ENCODE results near the gene EFCAB12. TPM values are rescaled to one million over a fixed set of nuclear protein-coding genes. Genes with fewer than 3 reads are reported as not detected.

EFCAB12 gene
- total RNA-seq, 1 donor from 2014 or later = 0.14 TPM

DNA sequence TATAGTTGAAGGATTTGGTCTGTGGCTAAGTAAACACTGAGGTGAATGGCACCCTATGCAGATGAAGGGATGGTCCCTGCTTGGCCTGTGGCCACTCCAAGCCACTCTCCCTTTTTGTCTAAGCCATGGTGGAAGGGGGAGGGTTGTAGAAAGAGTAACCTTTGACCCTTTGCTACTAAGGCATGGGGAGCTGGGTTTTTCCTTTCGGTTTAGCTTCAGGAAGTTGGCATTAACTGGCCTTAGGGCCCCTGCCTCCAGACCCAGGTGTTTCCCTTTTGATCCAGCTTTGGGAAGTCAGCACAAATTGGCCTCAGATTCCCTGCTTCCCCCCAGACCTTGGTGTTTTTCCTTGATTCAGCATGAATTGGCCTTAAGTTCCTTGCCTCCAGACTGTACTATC lies 49.5 kb downstream of the EFCAB12 start:
- Histone ChIP-seq H3K9ac (ENCODE audit: low read length) (no peak overlapping the region), H3K36me3 (ENCODE audit: insufficient read depth, low read length) (no peaks in the 10 kb centered on the region), H3K27ac (ENCODE audit: low read depth, low read length) (no peak overlapping the region), H3K9me3 (ENCODE audit: insufficient read depth, low read depth, low read length) (peaks cover 7% of the 10 kb centered on the region), H3K79me2 (ENCODE audit: insufficient read depth, low read length) (no peaks in the 10 kb centered on the region), H2AFZ (ENCODE audit: low read depth, low read length) (no peak overlapping the region), H3K27me3 (ENCODE audit: insufficient read depth, low read length) (no peaks in the 10 kb centered on the region), H3K4me3 (ENCODE audit: insufficient read depth, low read depth, low read length) (no peak overlapping the region), H3K4me2 (ENCODE audit: low read length) (no peak overlapping the region), H3K4me1 (ENCODE audit: insufficient read depth, low read length) (no peaks in the 10 kb centered on the region), H4K20me1 (ENCODE audit: insufficient read depth, low read length) (peaks cover 6% of the 10 kb centered on the region)
- Mint-ChIP-seq H3K4me3 (ENCODE audit: unreplicated experiment) (no peak overlapping the region), H3K36me3 (ENCODE audit: low read depth, unreplicated experiment) (no peaks in the 10 kb centered on the region), H3K9me3 (ENCODE audit: unreplicated experiment) (no peaks in the 10 kb centered on the region), H3K27me3 (ENCODE audit: low read depth, unreplicated experiment) (peaks cover 6% of the 10 kb centered on the region), H3K27ac (ENCODE audit: unreplicated experiment) (no peak overlapping the region), H3K4me1 (ENCODE audit: low read depth, unreplicated experiment) (no peaks in the 10 kb centered on the region)
- TF ChIP-seq CTCF (IDR thresholded peaks at IDR 0.05; ENCODE audit: insufficient read depth, low read depth, low read length) (no peak), EZH2 (IDR thresholded peaks at IDR 0.05; ENCODE audit: insufficient read depth, low read length) (no peak)
- FAIRE-seq (no peak), DNase-seq (ENCODE audit: low read depth) (no peak)

DNA sequence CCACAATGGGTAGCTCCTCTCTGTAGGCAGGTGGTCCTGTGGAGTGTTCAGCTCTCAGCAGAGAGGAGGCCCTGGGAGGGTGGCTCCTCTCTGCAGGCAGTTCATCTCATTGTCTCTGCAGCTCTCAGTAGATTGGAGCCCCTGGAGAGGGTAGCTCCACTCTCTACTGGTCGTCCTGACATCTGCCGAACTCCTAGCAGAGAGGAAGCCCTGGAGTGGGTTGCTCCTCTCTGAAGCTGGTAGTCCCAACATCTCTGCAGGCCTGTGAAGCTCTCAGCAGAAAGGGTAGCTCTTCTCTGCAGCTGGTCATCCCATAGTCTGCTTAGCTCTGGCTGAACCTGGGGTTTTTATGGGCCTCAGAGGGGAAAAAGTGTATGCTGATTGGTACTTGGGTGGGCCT lies 50.8 kb downstream of the EFCAB12 start:
- Histone ChIP-seq H2AFZ (ENCODE audit: low read depth, low read length) (no peak overlapping the region), H3K9me3 (ENCODE audit: insufficient read depth, low read depth, low read length) (peaks cover 7% of the 10 kb centered on the region), H3K9ac (ENCODE audit: low read length) (no peak overlapping the region), H3K36me3 (ENCODE audit: insufficient read depth, low read length) (no peaks in the 10 kb centered on the region), H3K4me1 (ENCODE audit: insufficient read depth, low read length) (no peaks in the 10 kb centered on the region), H3K4me2 (ENCODE audit: low read length) (no peak overlapping the region), H3K4me3 (ENCODE audit: insufficient read depth, low read depth, low read length) (no peak overlapping the region), H3K79me2 (ENCODE audit: insufficient read depth, low read length) (no peaks in the 10 kb centered on the region), H4K20me1 (ENCODE audit: insufficient read depth, low read length) (no peaks in the 10 kb centered on the region), H3K27ac (ENCODE audit: low read depth, low read length) (no peak overlapping the region), H3K27me3 (ENCODE audit: insufficient read depth, low read length) (no peaks in the 10 kb centered on the region)
- no peak for DNase-seq (ENCODE audit: low read depth)
- Mint-ChIP-seq H3K4me1 (ENCODE audit: low read depth, unreplicated experiment) (no peaks in the 10 kb centered on the region), H3K27ac (ENCODE audit: unreplicated experiment) (no peak overlapping the region), H3K27me3 (ENCODE audit: low read depth, unreplicated experiment) (peaks cover 6% of the 10 kb centered on the region), H3K4me3 (ENCODE audit: unreplicated experiment) (no peak overlapping the region), H3K9me3 (ENCODE audit: unreplicated experiment) (peaks cover 2% of the 10 kb centered on the region), H3K36me3 (ENCODE audit: low read depth, unreplicated experiment) (no peaks in the 10 kb centered on the region)
- no peak for TF ChIP-seq EZH2 (IDR thresholded peaks at IDR 0.05; ENCODE audit: insufficient read depth, low read length)
- TF ChIP-seq CTCF (IDR thresholded peaks at IDR 0.05; ENCODE audit: insufficient read depth, low read depth, low read length) = no peak
- no peak for FAIRE-seq

DNA sequence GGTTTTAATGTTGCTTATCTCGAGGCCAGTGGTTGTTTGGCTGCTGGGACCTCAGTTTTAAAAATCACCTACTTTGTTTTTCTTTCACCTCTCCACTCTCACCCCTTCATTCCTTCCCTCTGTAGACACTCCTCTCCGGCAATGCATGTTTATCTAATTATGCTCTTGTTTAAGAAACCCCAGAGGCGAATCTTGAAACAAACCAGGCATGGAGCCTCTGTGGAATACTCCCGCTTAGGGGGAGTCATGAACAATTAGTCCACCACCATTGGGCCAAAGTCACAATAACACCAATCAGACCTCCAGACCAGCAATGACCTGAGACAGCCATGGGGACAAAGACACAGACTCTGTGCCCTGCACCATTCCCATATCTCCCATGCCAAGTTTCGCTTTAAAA lies 53.3 kb downstream of the EFCAB12 start:
- DNase-seq (ENCODE audit: low read depth) (no peak), FAIRE-seq (no peak)
- Histone ChIP-seq H3K27me3 (ENCODE audit: insufficient read depth, low read length) (no peaks in the 10 kb centered on the region), H3K27ac (ENCODE audit: low read depth, low read length) (no peak overlapping the region), H3K9ac (ENCODE audit: low read length) (no peak overlapping the region), H3K79me2 (ENCODE audit: insufficient read depth, low read length) (no peaks in the 10 kb centered on the region), H4K20me1 (ENCODE audit: insufficient read depth, low read length) (peaks cover under 1% of the 10 kb centered on the region), H3K36me3 (ENCODE audit: insufficient read depth, low read length) (no peaks in the 10 kb centered on the region), H3K4me1 (ENCODE audit: insufficient read depth, low read length) (no peaks in the 10 kb centered on the region), H3K4me2 (ENCODE audit: low read length) (no peak overlapping the region), H3K4me3 (ENCODE audit: insufficient read depth, low read depth, low read length) (no peak overlapping the region), H3K9me3 (ENCODE audit: insufficient read depth, low read depth, low read length) (peaks cover 7% of the 10 kb centered on the region), H2AFZ (ENCODE audit: low read depth, low read length) (no peak overlapping the region)
- no peaks in the 10 kb centered on the region for H3K4me1 Mint-ChIP-seq (ENCODE audit: low read depth, unreplicated experiment)
- TF ChIP-seq EZH2 (IDR thresholded peaks at IDR 0.05; ENCODE audit: insufficient read depth, low read length) (no peak), CTCF (IDR thresholded peaks at IDR 0.05; ENCODE audit: insufficient read depth, low read depth, low read length) (no peak)
- peaks cover 6% of the 10 kb centered on the region for H3K27me3 Mint-ChIP-seq (ENCODE audit: low read depth, unreplicated experiment)
- H3K36me3 Mint-ChIP-seq (ENCODE audit: low read depth, unreplicated experiment) = no peaks in the 10 kb centered on the region
- no peak overlapping the region for H3K4me3 Mint-ChIP-seq (ENCODE audit: unreplicated experiment)
- H3K27ac Mint-ChIP-seq (ENCODE audit: unreplicated experiment) = no peak overlapping the region
- peaks cover 2% of the 10 kb centered on the region for H3K9me3 Mint-ChIP-seq (ENCODE audit: unreplicated experiment)

Measured in astrocyte (in vitro differentiated cells and primary cell).